ENCODE data around the gene SLC12A9. TPM values are rescaled to one million over a fixed set of nuclear protein-coding genes. Genes with fewer than 3 reads are reported as not detected.

SLC12A9 gene
- total RNA-seq, 4 donors from 2014 or later: 15.2 to 27.9 (median 17.2) TPM

GRCh38 chr7:100866729-100867039 lies 14.2 kb downstream of the SLC12A9 start:
- Histone ChIP-seq H3K9me3 (no peaks in the 10 kb centered on the region), H3K27me3 (no peaks in the 10 kb centered on the region), H3K4me1 (peaks cover 14 to 26% of the 10 kb centered on the region in 2 donors), H3K27ac (peak overlapping the region; percentile 96 to 99 (median 96)), H3K36me3 (peaks cover 7 to 15% of the 10 kb centered on the region in 2 donors), H3K4me3 (replicated peaks in 1 of 3) (peak overlapping the region in 1 of 3 donors; percentile 72)
- intact Hi-C loops (cut with DNase I): no loop called here
- 8 to 48% methylated on average over 2 to 5 of the region's 5 CpGs for WGBS, 2 donors
- no peak for DNase-seq
- TF ChIP-seq CTCF (IDR thresholded peaks at IDR 0.05) (no peak), POLR2A (IDR thresholded peaks at IDR 0.05) (no peak)

GRCh38 chr7:100867040-100867775 lies 14.7 kb downstream of the SLC12A9 start, which contains the start of gene TRIP6:
TSS of gene TRIP6 (plus strand) at chr7:100867387. CDS start at chr7:100867498, 111 bp downstream.
- H3K27ac ChIP-seq: peak within 1 kb of the TSS; percentile 96 to 99 (median 96)
- WGBS, 2 donors: 0 to 1% methylated on average over 36 to 39 of the region's 42 CpGs
- TF ChIP-seq CTCF (IDR thresholded peaks at IDR 0.05) (no peak), POLR2A (IDR thresholded peaks at IDR 0.05) (peak; percentile 19 to 57)
- no peaks in the 10 kb centered on the region for H3K27me3 ChIP-seq
- intact Hi-C loops (cut with DNase I): no loop called here
- peaks cover 14 to 26% of the 10 kb centered on the region in 2 donors for H3K4me1 ChIP-seq
- peak within 1 kb of the TSS; percentile 72 to 100 (median 83) for H3K4me3 ChIP-seq (replicated peaks in 1 of 3)
- peak; percentile 93 to 94 for DNase-seq
- no peaks in the 10 kb centered on the region for H3K9me3 ChIP-seq
- peaks cover 10 to 19% of the 10 kb centered on the region in 2 donors for H3K36me3 ChIP-seq

- intact Hi-C loops (cut with DNase I): no loop called here
- DNase-seq: peak; percentile 47 to 49
- Histone ChIP-seq H3K27me3 (no peaks in the 10 kb centered on the region), H3K36me3 (peaks cover 13 to 24% of the 10 kb centered on the region in 2 donors), H3K27ac (peak overlapping the region; percentile 96 to 99 (median 96)), H3K4me3 (replicated peaks in 1 of 3) (peak overlapping the region; percentile 72 to 100 (median 83)), H3K9me3 (no peaks in the 10 kb centered on the region), H3K4me1 (peaks cover 14 to 26% of the 10 kb centered on the region in 2 donors)
- 15 to 16% methylated on average over 22 to 27 of the region's 27 CpGs for WGBS, 2 donors
- no peak for TF ChIP-seq CTCF (IDR thresholded peaks at IDR 0.05)
- TF ChIP-seq POLR2A (IDR thresholded peaks at IDR 0.05): peak in 1 of 2 donors; percentile 9
Observed at GRCh38 chr7:100867776-100868485, 15.4 kb downstream of the SLC12A9 start.

- intact Hi-C loops (cut with DNase I): no loop called here
Observed at GRCh38 chr7:100873599-100874299, 21.2 kb downstream of the SLC12A9 start.

More at GRCh38 chr7:100873599-100874299, 21.2 kb downstream of the SLC12A9 start:
- TF ChIP-seq CTCF (IDR thresholded peaks at IDR 0.05) (no peak), POLR2A (IDR thresholded peaks at IDR 0.05) (no peak)
- H3K27me3 ChIP-seq: no peaks in the 10 kb centered on the region
- no peak for DNase-seq
- 87 to 95% methylated on average over 10 of the region's 10 CpGs for WGBS, 2 donors
- no peaks in the 10 kb centered on the region for H3K9me3 ChIP-seq
- peaks cover 25 to 29% of the 10 kb centered on the region in 2 donors for H3K4me1 ChIP-seq
- H3K4me3 ChIP-seq (replicated peaks in 1 of 3): peak overlapping the region in 1 of 3 donors; percentile 100
- peak overlapping the region; percentile 92 to 94 (median 93) for H3K27ac ChIP-seq
- H3K36me3 ChIP-seq: peaks cover 13 to 33% of the 10 kb centered on the region in 2 donors
